Panc1 (cell line): ENCODE data around the gene TIMM22.

ENCODE experiments used
- CTCF ChIP-seq: fragments of 450-650 bp; IDR thresholded peaks from 2 replicates; pipeline ENCODE4 v1.5.1; 2017; ENCODE audit warnings: mild to moderate bottlenecking
- REST ChIP-seq, 2 experiments: IDR thresholded peaks; 2 replicates each; pipeline ENCODE4 v1.6.1; 2011 to 2012; ENCODE audit warnings: low read depth in 2 of 2, control low read depth in 1 of 2, low read length in 1 of 2, mild to moderate bottlenecking in 1 of 2, moderate library complexity in 1 of 2; ENCODE audit not compliant: insufficient read depth in 1 of 2
- SIN3A ChIP-seq: IDR thresholded peaks from 2 replicates; pipeline ENCODE4 v1.6.1; 2012; ENCODE audit warnings: low read depth, mild to moderate bottlenecking, low read length, moderate library complexity, borderline replicate concordance; ENCODE audit not compliant: insufficient read depth
- TCF7L2 ChIP-seq: IDR thresholded peaks from 2 replicates; pipeline ENCODE4 v1.6.1; 2011; ENCODE audit warnings: mild to moderate bottlenecking, low read depth, low read length, inconsistent platforms

- TF ChIP-seq CTCF (no peak), REST (IDR thresholded peaks at IDR 0.05; ENCODE audit: insufficient read depth in 1 of 2, low read depth in 2 of 2, low read length in 1 of 2) (no peak), SIN3A (no peak), TCF7L2 (no peak)
Measured at GRCh38 chr17:983921-984320, 13.0 kb upstream of the TIMM22 start.
